ENCODE results near the gene ASXL3.

- TF ChIP-seq MXI1 (conservative IDR thresholded peaks at IDR 0.05; ENCODE audit: poor library complexity, severe bottlenecking) (no peak), POLR2AphosphoS5 (IDR thresholded peaks at IDR 0.05) (no peak)
Observed at GRCh38 chr18:33720133-33720532, 142.1 kb downstream of the ASXL3 start.

Measured in neural cell (in vitro differentiated cells).